K562 (cell line): ENCODE results near the gene FKBP1B. TPM values are rescaled to one million over a fixed set of nuclear protein-coding genes. Genes with fewer than 3 reads are reported as not detected.

ENCODE experiments used
- ATAC-seq: fragments of 200-7000 bp; cut with Tn5 transposase; 3 replicates; pipeline ENCODE4 v1.9.1; 2020; ENCODE audit warnings: moderate library complexity
- BruUV-seq: library from RNA; stranded (reverse); fragments of 400-500 nt; replicated peaks from 2 replicates; lab custom pipeline; 2021; lab: Mats Ljungman, UMichigan
- CTCF ChIA-PET: fragments of 300-600 bp; formaldehyde crosslinking; extraction: SDS; loops from one replicate; lab custom pipeline; 2021; ENCODE audit warnings: low intra/inter-chr PET ratio; lab: Yijun Ruan, JAX
- POLR2A ChIA-PET: fragments of 300-600, 350-650 bp; sonication (Branson Sonifier 250); formaldehyde crosslinking; extraction: SDS; loops from one replicate; lab custom pipeline; 2021; ENCODE audit warnings: antibody characterized with exemption, inconsistent platforms; lab: Yijun Ruan, JAX
- DNase-seq, 4 experiments: peaks; one replicate each; pipeline versions ENCODE4 v3.0.0 to v3.0.0-alpha.2; 2011 to 2018; ENCODE audit warnings: low spot score in 3 of 4, mixed read lengths in 3 of 4; ENCODE audit errors: extremely low read depth in 1 of 4
- FAIRE-seq: peaks from 2 replicates; lab custom pipeline; 2011; peaks lifted over from hg19 to GRCh38; lab: Jason Lieb, UNC
- H2AFZ ChIP-seq: 2 replicates; pipeline ENCODE4 v1.6.0; 2011; ENCODE audit warnings: low read depth, low read length, control low read depth, inconsistent platforms
- H3K27ac ChIP-seq: fragments of 200-600 bp; 3 replicates; pipeline ENCODE4 v1.8.0; 2011; ENCODE audit warnings: low read depth, mild to moderate bottlenecking, control low read depth, inconsistent platforms, low read length, moderate library complexity, mixed read lengths; ENCODE audit errors: extremely low read depth
- H3K27me3 ChIP-seq, 2 experiments: fragments of 300-600 bp in 1 of 2; 2 replicates in 1 of 2; 3 replicates in 1 of 2; pipeline versions ENCODE4 v1.6.0 to v1.8.0; 2011; ENCODE audit warnings: inconsistent platforms in 2 of 2, low read length in 2 of 2, mild to moderate bottlenecking in 1 of 2, mixed read lengths in 1 of 2, moderate library complexity in 1 of 2; ENCODE audit not compliant: control insufficient read depth in 2 of 2, insufficient read depth in 2 of 2
- H3K36me3 ChIP-seq: fragments of 300-600 bp; 3 replicates; pipeline ENCODE4 v1.8.0; 2011; ENCODE audit warnings: mild to moderate bottlenecking, low read length, inconsistent platforms; ENCODE audit not compliant: control insufficient read depth, insufficient read depth
- H3K4me1 ChIP-seq, 2 experiments: fragments of 200-600 bp in 1 of 2; replicated peaks in 1 of 2; 2 replicates in 1 of 2; 3 replicates in 1 of 2; pipeline versions ENCODE4 v1.5.1 to v1.8.0; 2011; ENCODE audit warnings: inconsistent platforms in 2 of 2, low read length in 2 of 2, mild to moderate bottlenecking in 1 of 2, mixed read lengths in 1 of 2, moderate library complexity in 1 of 2; ENCODE audit not compliant: control insufficient read depth in 2 of 2, insufficient read depth in 2 of 2
- H3K4me2 ChIP-seq: 2 replicates; pipeline ENCODE4 v1.6.1; 2011; ENCODE audit warnings: low read length, control low read depth, inconsistent platforms, mixed read lengths; ENCODE audit not compliant: insufficient read depth
- H3K4me3 ChIP-seq: fragments of 200-600 bp; sonication (generic), shearing (Covaris generic); 2 replicates; pipeline ENCODE4 v1.5.1; 2016; ENCODE audit warnings: control low read depth, inconsistent platforms
- H3K79me2 ChIP-seq: fragments of 200-600 bp; 3 replicates; pipeline ENCODE4 v1.8.0; 2011; ENCODE audit warnings: low read length, inconsistent platforms; ENCODE audit not compliant: control insufficient read depth, insufficient read depth
- H3K9ac ChIP-seq, 2 experiments: 2 replicates each; pipeline versions ENCODE4 v1.6.0 to v1.6.1; 2011; ENCODE audit warnings: low read depth in 2 of 2, low read length in 2 of 2, control low read depth in 1 of 2, inconsistent platforms in 1 of 2, mild to moderate bottlenecking in 1 of 2, mixed read lengths in 1 of 2; ENCODE audit not compliant: insufficient read depth in 1 of 2
- H3K9me1 ChIP-seq: one replicate; pipeline ENCODE4 v1.6.0; 2011; ENCODE audit warnings: inconsistent platforms, mild to moderate bottlenecking, low read length, moderate library complexity; ENCODE audit not compliant: control insufficient read depth, insufficient read depth
- H3K9me3 ChIP-seq: replicated peaks from 2 replicates; pipeline ENCODE4 v1.5.1; 2011; ENCODE audit warnings: low read depth, low read length, inconsistent platforms; ENCODE audit not compliant: control insufficient read depth, insufficient read depth
- H4K20me1 ChIP-seq: replicated peaks from 2 replicates; pipeline ENCODE4 v1.6.1; 2011; ENCODE audit warnings: low read length, inconsistent platforms, mixed read lengths; ENCODE audit not compliant: control insufficient read depth, insufficient read depth
- CCNT2 ChIP-seq: IDR thresholded peaks from 2 replicates; pipeline ENCODE4 v1.6.1; 2011; ENCODE audit warnings: borderline replicate concordance, low read depth, mild to moderate bottlenecking, moderate library complexity, mixed read lengths, low read length; ENCODE audit not compliant: insufficient read length; ENCODE audit errors: extremely low read depth
- E2F1 ChIP-seq: sonication (generic); formaldehyde crosslinking; IDR thresholded peaks from 2 replicates; pipeline ENCODE4 v1.8.1; 2023; ENCODE audit warnings: mild to moderate bottlenecking, missing genetic modification reagents, moderate library complexity
- HOXB6 ChIP-seq: fragments of 250-450 bp; sonication (Bioruptor Pico); IDR thresholded peaks from 2 replicates; pipeline ENCODE4 v1.5.1; 2022; ENCODE audit warnings: mild to moderate bottlenecking, borderline replicate concordance
- MAZ ChIP-seq, 2 experiments: fragments of 450-650 bp in 1 of 2; sonication (generic) in 1 of 2; formaldehyde crosslinking; IDR thresholded peaks in 1 of 2; conservative IDR thresholded peaks in 1 of 2; 2 replicates each; pipeline versions ENCODE4 v1.4.0 to v1.5.0; 2020; ENCODE audit warnings: mild to moderate bottlenecking in 1 of 2, missing genetic modification reagents in 1 of 2
- POLR2B ChIP-seq: fragments of 450-650 bp; IDR thresholded peaks from 2 replicates; pipeline ENCODE4 v1.6.1; 2018; ENCODE audit warnings: low read depth; ENCODE audit not compliant: partially characterized antibody
- SRF ChIP-seq, 2 experiments: fragments of 250-450, 450-650 bp in 1 of 2; sonication (Bioruptor Pico) in 1 of 2; sonication (generic) in 1 of 2; formaldehyde crosslinking; IDR thresholded peaks; 2 replicates each; pipeline versions ENCODE4 v1.5.0 to v1.5.1; 2020 to 2022; ENCODE audit warnings: mild to moderate bottlenecking in 1 of 2, missing genetic modification reagents in 1 of 2
- TOE1 ChIP-seq, 2 experiments: fragments of 450-650 bp in 1 of 2; sonication (generic) in 1 of 2; formaldehyde crosslinking in 1 of 2; IDR thresholded peaks; 2 replicates each; pipeline versions ENCODE4 v1.7.1 to v1.8.0; 2016 to 2022; ENCODE audit warnings: borderline replicate concordance in 2 of 2, mild to moderate bottlenecking in 2 of 2, antibody characterized with exemption in 1 of 2, inconsistent platforms in 1 of 2, low read depth in 1 of 2, missing genetic modification reagents in 1 of 2, moderate library complexity in 1 of 2
- ZNF384 ChIP-seq: IDR thresholded peaks from 2 replicates; pipeline ENCODE4 v1.6.1; 2012; ENCODE audit warnings: low read depth, low read length, improper control_type of control experiment
- WGBS: fragments of 100-300 bp; shearing (Covaris generic); methylation state at CpG from one replicate; pipeline ENCODE4 v1.1.6; 2016; ENCODE audit warnings: low coverage, mixed read lengths; ENCODE audit not compliant: insufficient coverage; ENCODE audit errors: missing lambda C conversion rate; 5-methylcytosine and 5-hydroxymethylcytosine counted together
- in situ Hi-C: fragments of 300-500 bp; cut with MboI; formaldehyde crosslinking; loops from 4 replicates; pipeline ENCODE4 v1.15.0; 2018; ENCODE audit warnings: inconsistent platforms, mixed read lengths
- intact Hi-C: fragments of 100-400 bp; cut with micrococcal nuclease; formaldehyde crosslinking; loops from 2 replicates; pipeline ENCODE4 v1.14.2; 2022
- polyA plus RNA-seq, 8 experiments: library from polyadenylated mRNA; depleted of rRNA in 4 of 8; stranded (reverse) in 5 of 8; unstranded in 3 of 8; fragments of >200 nt; fragmentation: Nextera tagmentation in 2 of 8; fragmentation: Illumina TruSeq in 1 of 8; extraction: Ambion mirVana in 2 of 8; extraction: Trizol in 1 of 8; gene quantifications; 2 replicates each; pipeline versions ENCODE4 v1.2.1 to v1.2.3, GENCODE V29; 2011 to 2014; ENCODE audit warnings: inconsistent platforms in 1 of 8, missing spikeins in 1 of 8
- total RNA-seq, 7 experiments: library from RNA; depleted of rRNA in 6 of 7; stranded (reverse); fragments of >200 nt in 6 of 7; fragmentation: Illumina TruSeq in 2 of 7; extraction: Trizol in 2 of 7; gene quantifications; 2 replicates each; pipeline versions ENCODE4 v1.2.1 to v1.2.3, GENCODE V29; 2011 to 2021; ENCODE audit warnings: low replicate concordance in 1 of 7
- TF ChIP-seq, protein P1 (sequence below): sonication (generic); formaldehyde crosslinking; IDR thresholded peaks from 2 replicates; pipeline ENCODE4 v1.8.0; 2022; ENCODE audit warnings: missing genetic modification reagents, mild to moderate bottlenecking, borderline replicate concordance
- TF ChIP-seq, protein P2 (sequence below): IDR thresholded peaks from 2 replicates; pipeline ENCODE4 v1.6.1; 2012; ENCODE audit warnings: low read depth, low read length, improper control_type of control experiment, borderline replicate concordance

FKBP1B gene
- total and polyA plus RNA-seq, 9 of the 15 experiments (the other 6 are each of a cell fraction or from before 2014, with no cell fraction given): 0.58 to 9.4 (median 1.6) TPM

DNA sequence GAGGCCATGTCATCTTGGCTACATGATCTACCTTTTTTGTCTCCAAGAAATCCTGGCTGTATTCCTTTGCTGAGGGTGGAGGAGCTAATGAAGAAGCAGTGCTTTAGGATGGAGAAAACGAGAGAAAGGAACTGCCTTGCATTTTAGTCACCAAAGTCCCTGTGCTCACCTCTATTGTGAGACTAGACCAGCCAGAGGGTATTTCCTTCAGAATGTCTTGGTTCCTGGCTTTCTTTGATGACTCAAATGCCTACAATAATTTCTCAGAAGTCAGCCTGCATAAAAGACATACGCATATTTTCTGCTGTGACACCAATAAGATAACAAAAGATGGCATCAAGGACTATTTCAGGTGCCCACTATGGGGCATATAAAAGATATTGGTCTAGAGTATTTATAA, 15.8 kb downstream of the FKBP1B start:
- intact Hi-C loops (no loop called here), in situ Hi-C loops (no loop called here)
- H3K9me3 ChIP-seq: no peaks in the 10 kb centered on the region
- POLR2A ChIA-PET: interaction anchor here (1.7 to 3.3 kb wide), 3 partner anchors 11 to 19 kb away, joined by 5 to 11 read pairs (median 6); partner anchors contain the start of gene SF3B6
- no peak overlapping the region for H3K9ac ChIP-seq
- ATAC-seq: no peak
- no peak overlapping the region for H3K4me3 ChIP-seq
- H3K36me3 ChIP-seq: peaks cover 41% of the 10 kb centered on the region; the same call in 2 of the 3 replicates
- BruUV-seq: no TSS peak
- H3K9me1 ChIP-seq: no peaks in the 10 kb centered on the region
- H3K27me3 ChIP-seq: no peaks in the 10 kb centered on the region
- 22% methylated on average over 2 of the region's 2 CpGs for WGBS
- DNase-seq: no peak
- no peaks in the 10 kb centered on the region for H3K4me1 ChIP-seq
- no peak overlapping the region for H3K27ac ChIP-seq
- H4K20me1 ChIP-seq: no peaks in the 10 kb centered on the region
- CTCF ChIA-PET: no interaction called here
- no peak for FAIRE-seq
- H2AFZ ChIP-seq: no peak overlapping the region
- 0 out of 3 replicates have a peak, but pooled peaks cover 4% of the 10 kb centered on the region for H3K79me2 ChIP-seq
- H3K4me2 ChIP-seq: no peak overlapping the region
- TF ChIP-seq SRF (CRISPR knock-in tag; IDR thresholded peaks at IDR 0.05): no peak
- TF ChIP-seq ZNF384: no peak
- no peak for TF ChIP-seq HOXB6
- no peak for TF ChIP-seq E2F1 (CRISPR knock-in tag)
- no peak for TF ChIP-seq POLR2B
- TF ChIP-seq, protein P1, sequence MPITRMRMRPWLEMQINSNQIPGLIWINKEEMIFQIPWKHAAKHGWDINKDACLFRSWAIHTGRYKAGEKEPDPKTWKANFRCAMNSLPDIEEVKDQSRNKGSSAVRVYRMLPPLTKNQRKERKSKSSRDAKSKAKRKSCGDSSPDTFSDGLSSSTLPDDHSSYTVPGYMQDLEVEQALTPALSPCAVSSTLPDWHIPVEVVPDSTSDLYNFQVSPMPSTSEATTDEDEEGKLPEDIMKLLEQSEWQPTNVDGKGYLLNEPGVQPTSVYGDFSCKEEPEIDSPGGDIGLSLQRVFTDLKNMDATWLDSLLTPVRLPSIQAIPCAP (CRISPR knock-in tag): no peak
- TF ChIP-seq MAZ (CRISPR knock-in tag; conservative IDR thresholded peaks at IDR 0.05 in 1 of 2, IDR thresholded peaks at IDR 0.05 in 1 of 2): no peak
- TF ChIP-seq TOE1 (IDR thresholded peaks at IDR 0.05; ENCODE audit: borderline replicate concordance): no peak
- TF ChIP-seq TOE1 (CRISPR knock-in tag; IDR thresholded peaks at IDR 0.05; ENCODE audit: borderline replicate concordance, low read depth): no peak
- TF ChIP-seq CCNT2: no peak
- TF ChIP-seq, protein P2, sequence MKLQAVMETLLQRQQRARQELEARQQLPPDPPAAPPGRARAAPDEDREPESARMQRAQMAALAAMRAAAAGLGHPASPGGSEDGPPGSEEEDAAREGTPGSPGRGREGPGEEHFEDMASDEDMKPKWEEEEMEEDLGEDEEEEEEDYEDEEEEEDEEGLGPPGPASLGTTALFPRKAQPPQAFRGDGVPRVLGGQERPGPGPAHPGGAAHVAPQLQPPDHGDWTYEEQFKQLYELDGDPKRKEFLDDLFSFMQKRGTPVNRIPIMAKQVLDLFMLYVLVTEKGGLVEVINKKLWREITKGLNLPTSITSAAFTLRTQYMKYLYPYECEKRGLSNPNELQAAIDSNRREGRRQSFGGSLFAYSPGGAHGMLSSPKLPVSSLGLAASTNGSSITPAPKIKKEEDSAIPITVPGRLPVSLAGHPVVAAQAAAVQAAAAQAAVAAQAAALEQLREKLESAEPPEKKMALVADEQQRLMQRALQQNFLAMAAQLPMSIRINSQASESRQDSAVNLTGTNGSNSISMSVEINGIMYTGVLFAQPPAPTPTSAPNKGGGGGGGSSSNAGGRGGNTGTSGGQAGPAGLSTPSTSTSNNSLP: no peak
